Endothelial cell of umbilical vein (primary cell): Measurements from ENCODE around the gene PCGF1.

Source experiments
- CTCF ChIP-seq, 2 donors: IDR thresholded peaks; 1 replicate in 1 of 2; 2 replicates in 1 of 2; pipeline ENCODE4 v1.5.1; 2011; ENCODE audit warnings: low read length in 2 of 2, mild to moderate bottlenecking in 2 of 2, moderate library complexity in 2 of 2, control low read depth in 1 of 2, inconsistent platforms in 1 of 2, low read depth in 1 of 2; ENCODE audit not compliant: insufficient read depth in 1 of 2; ENCODE audit errors: extremely low read depth in 1 of 2
- JUN ChIP-seq: IDR thresholded peaks from 2 replicates; pipeline ENCODE4 v1.6.1; 2011; ENCODE audit warnings: borderline replicate concordance, low read depth; ENCODE audit not compliant: insufficient read length, insufficient read depth
- MAX ChIP-seq: IDR thresholded peaks from 2 replicates; pipeline ENCODE4 v1.6.1; 2011; ENCODE audit not compliant: insufficient read depth, insufficient read length
- MYC ChIP-seq: IDR thresholded peaks from one replicate; pipeline ENCODE4 v1.6.1; 2011; ENCODE audit warnings: mild to moderate bottlenecking, low read depth, low read length
- POLR2A ChIP-seq: IDR thresholded peaks from 2 replicates; pipeline ENCODE4 v1.6.1; 2012; ENCODE audit warnings: low read depth, mild to moderate bottlenecking, control low read depth, low read length
- POLR2AphosphoS5 ChIP-seq: IDR thresholded peaks from 2 replicates; pipeline ENCODE4 v1.6.1; 2012; ENCODE audit warnings: low read depth, mild to moderate bottlenecking, control low read depth, low read length, moderate library complexity; ENCODE audit not compliant: insufficient read depth

DNA sequence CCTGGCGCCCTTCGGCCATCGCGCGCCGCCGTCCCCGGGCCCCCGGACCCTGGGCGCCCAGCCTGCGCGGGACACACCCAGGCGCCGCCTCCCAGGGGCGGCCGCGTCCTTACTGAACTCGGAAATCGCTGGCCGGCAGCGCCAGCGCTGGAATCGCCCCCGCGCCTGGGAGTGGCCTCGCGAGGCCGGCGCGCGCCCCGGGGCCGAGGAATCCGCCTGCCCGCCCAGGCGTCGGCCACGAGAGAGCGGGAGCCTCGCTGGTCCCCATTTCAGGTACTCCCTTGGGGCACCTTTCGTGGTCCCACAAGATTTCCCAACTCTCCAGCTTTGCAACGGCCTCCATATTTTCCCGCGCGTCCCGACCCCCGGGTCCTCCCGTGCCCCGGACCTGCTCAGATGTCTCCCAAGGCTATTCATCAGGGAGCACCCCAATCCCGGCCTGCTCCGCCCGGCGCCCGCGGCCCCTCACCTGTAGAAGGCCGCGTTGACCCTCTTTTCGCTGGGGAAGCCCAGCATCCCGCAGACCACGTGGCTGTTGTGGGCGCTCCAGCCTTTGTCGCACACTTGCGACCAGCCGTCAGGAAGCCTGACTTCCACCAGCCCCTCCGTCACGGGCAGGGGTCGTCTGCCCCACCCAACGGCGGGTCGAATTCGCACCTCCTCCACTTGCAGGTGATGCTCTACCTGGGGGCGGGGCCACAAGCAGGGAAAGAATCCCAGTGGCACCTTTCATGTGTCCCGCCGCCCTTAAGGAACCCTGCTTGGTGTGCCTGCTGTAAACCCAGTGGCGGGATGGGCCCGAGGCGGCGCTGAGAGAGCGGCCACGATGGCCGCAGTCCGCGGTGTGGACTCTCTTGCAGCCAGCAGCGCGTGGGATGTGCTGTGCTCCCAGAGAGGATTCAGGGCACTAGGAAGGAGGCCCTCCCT, 41.7 kb upstream of the PCGF1 start:
- no peak for TF ChIP-seq JUN
- TF ChIP-seq MYC = no peak
- peak; percentile 62 for TF ChIP-seq POLR2A
- no peak for TF ChIP-seq CTCF (IDR thresholded peaks at IDR 0.05; ENCODE audit: extremely low read depth in 1 of 2, insufficient read depth in 1 of 2, low read depth in 1 of 2, low read length in 2 of 2)
- TF ChIP-seq MAX = no peak
- no peak for TF ChIP-seq POLR2AphosphoS5
